DMS 273 treated with DMSO at 0.1 percent for 48 hours (cell line): Measurements from ENCODE around the gene BCS1L.

Source experiments
- DNase-seq: peaks from one replicate; lab custom pipeline; 2025; lab: John Stamatoyannopoulos, UW

BCS1L gene

DNA sequence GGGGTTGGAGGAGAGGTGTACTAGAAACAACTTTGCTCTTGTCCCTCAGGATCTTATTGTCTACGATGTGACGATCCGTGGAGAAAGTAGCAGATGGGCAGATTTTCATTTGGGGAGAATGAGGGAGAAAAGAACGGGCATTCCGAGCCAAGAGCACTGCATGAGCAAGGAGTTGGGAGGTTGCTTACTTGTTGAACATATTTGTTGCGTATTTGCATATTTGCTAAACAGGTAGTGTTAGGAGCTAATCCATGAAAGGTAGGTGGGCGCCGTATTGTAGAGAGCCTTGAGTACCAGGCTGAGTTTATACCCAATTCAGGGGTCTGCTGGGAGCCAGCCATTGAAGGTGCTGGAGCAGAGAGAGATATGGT lies 490 bp downstream of the BCS1L start:
- DNase-seq = no peak

DNA sequence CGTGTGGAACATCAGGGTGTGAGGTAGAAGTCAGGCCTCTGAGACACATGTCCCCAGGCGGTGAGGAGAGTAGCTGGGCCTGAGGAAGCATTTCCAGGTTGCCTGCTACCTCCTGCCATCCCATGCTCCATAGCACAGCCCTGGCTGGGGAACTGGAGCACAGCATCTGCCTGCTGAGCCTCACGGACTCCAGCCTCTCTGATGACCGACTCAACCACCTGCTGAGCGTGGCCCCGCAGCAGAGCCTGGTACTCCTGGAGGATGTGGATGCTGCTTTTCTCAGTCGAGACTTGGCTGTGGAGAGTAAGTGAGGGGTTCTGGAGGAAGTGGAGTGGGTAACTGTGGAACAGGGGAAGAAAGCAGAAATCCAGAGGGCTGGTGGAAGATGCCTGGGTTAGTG lies 2.9 kb downstream of the BCS1L start:
- DNase-seq = no peak

DNA sequence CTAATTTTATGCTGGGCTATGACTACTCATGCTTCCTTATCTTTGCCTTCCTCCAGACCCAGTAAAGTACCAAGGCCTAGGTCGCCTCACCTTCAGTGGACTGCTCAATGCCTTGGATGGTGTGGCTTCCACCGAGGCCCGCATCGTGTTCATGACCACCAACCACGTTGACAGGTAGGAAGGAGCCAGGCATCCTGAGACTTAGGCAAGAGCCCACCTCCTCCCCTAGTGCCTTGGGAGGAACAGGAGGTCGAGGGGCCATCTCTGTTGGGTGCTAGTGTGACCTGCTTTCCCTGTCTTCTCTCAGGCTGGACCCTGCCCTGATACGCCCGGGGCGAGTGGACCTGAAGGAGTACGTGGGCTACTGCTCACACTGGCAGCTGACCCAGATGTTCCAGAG lies 3.3 kb downstream of the BCS1L start:
- no peak for DNase-seq

- DNase-seq = no peak
Measured at GRCh38 chr2:218663901-218664300, 4.4 kb downstream of the BCS1L start.

- no peak for DNase-seq
Measured at GRCh38 chr2:218664653-218665052, 5.2 kb downstream of the BCS1L start.

DNA sequence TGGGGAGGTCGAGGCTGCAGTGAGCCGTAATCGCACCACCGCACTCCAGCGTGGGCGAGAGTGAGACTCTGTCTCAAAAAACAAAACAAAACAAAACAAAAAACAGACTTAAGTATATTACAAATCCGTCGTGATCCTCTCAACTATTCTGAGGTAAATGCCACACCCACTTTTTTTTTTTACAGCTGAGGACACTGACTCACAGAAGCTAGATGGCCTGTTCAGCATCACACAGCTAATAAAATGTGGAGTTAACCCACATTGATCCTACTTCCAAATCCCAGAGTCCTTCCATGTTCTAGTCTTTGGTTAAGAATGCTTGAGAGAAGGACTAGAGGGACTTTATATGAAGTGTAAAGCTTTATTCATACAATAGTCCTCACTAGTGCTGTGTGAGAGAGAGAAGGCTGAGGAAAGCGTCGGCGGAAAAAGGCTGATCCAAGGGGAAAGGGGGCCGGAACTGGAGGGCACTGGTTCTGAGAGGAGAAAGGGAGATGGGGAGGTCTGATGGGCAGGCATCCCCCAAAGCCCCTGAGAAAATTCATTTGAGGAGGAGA lies 11.7 kb downstream of the BCS1L start:
- DNase-seq = no peak

DNA sequence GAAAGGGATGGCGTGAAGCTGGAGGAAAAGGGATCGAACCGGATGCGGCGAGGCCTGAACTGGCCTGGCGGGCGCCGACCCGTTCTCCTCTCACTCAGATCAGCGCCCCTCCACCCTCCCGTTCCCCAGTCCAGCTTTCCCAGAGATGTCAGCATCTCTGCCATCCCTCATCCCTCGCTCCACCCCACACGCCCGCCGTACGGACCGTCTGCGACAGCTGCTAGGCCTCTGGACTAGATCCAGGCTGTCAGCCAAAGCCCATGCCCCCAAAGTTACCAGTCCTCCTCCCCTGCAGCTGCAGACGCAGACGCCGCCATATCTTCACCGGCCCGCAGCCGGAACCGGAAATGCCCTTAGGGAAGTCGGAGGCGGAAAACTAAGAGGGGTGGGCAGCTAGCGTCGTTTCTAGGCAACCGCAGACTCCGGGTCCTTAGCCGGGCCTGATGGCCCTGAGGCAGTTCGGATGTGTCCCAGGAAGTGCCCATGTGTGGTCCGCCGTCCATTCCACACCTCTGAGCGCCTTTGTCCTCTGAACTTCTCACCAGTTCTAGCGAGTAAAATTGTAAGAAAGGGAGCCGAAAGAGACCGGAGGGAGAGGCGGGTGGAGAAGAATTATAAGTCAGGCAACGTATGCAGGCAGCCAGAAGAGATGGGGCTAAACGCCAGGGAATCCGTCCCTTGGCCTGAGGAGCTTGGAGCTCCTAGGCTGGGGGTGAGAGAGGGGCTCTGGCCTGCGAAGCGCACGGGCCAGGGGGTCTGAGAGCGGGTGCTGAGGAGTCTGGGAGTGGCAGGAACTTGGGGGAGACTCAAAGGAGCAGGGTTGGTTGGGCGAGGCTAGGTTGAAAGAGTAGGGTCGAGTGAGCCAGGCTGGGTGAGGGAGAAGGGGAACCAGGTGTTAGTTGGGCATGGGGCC lies 12.4 kb downstream of the BCS1L start, which contains the start of the genes RNF25 and STK36:
Gene RNF25, minus strand, starts transcription at position 349 of the 913 bp plus-strand sequence. Its CDS starts 32 bp downstream, at position 317.
Gene STK36, plus strand, starts transcription at position 433 of the 913 bp plus-strand sequence. CDS start 744 bp downstream, outside the sequence.
- DNase-seq = peak; percentile 86

- DNase-seq = no peak
Measured at GRCh38 chr2:218679119-218679518, 19.6 kb downstream of the BCS1L start.

DNA sequence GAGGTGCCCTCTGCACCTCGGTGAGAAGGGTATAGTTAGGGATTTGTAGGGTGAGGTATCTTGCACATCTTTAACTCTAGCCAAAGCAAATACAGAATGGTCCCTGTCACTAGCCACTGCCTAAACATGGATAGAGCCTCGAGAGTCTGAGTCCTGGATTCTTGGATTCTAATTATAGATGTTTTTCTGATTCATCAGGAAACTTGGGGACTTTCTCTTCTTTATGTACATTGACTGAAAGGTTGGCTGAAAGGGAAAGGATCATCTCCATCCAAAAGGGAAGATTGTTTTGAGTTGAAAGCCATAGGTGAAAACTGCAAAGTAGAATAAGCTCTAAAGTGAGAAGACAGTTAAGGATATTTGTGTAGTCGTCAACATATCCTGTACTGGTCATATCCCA lies 20.6 kb downstream of the BCS1L start:
- DNase-seq = no peak

- DNase-seq = peak; percentile 46
Measured at GRCh38 chr2:218687400-218688060, 28.0 kb downstream of the BCS1L start.

DNA sequence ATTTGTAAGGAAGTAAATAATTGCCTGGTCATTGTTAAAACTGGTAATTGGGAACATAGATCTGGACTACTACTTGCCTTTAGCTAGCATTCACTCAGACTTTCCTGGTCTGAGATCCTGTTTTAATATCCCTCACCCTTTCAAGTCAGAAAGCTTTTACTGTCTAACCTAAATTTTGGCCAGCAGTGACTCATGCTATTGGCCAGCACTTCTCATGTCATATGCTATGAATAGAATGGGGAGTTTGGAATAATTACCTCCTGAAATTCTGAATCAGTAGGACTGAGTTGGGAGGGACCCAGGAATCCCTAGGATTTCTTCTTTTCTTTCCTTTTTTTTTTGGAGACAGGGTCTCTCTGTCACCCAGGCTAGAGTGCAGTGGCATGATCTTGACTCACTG lies 31.8 kb downstream of the BCS1L start:
- DNase-seq = no peak

DNA sequence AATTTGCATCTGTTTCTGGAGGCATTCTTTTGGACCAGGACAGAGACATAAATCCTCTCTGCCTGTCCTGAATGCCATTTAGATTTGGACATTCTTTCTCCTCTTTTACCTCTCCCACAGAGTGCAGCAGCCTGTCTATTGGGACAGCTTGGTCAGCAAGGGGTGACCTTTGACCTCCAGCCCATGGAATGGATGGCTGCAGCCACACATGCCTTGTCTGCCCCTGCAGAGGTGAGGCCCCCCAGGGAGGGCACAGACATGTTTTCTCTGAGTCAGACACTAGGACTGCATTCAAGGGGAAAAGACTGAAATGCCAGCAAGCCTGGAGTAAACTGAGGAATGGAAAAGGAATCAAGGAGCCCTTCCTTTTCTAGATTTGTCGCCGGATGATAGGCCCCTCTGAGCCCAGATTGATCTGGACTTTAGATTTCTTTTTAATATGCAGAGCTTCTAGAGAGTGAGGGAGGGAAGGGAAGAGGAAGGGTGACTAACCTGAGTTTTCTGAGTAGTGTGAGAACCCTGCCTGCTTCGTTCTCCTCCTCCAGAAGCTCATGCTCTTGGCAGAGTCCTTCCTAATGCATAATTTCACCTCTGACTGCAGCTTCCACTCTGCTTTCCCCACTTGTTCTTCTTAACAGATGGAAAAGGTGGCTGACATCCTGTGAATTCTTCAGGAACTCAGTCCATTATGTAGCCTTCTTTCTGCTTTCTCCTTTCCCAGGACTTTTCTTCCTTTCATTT lies 35.1 kb downstream of the BCS1L start:
- no peak for DNase-seq

GRCh38 chr2:218698885-218699284 lies 39.4 kb downstream of the BCS1L start:
- DNase-seq = no peak

- no peak for DNase-seq
Measured at GRCh38 chr2:218701806-218702205, 42.3 kb downstream of the BCS1L start.

GRCh38 chr2:218703341-218703740 lies 43.9 kb downstream of the BCS1L start:
- no peak for DNase-seq

- DNase-seq = no peak
Measured at GRCh38 chr2:218708086-218708485, 48.6 kb downstream of the BCS1L start.

GRCh38 chr2:218709908-218710307 lies 50.4 kb downstream of the BCS1L start:
- DNase-seq = no peak

DNA sequence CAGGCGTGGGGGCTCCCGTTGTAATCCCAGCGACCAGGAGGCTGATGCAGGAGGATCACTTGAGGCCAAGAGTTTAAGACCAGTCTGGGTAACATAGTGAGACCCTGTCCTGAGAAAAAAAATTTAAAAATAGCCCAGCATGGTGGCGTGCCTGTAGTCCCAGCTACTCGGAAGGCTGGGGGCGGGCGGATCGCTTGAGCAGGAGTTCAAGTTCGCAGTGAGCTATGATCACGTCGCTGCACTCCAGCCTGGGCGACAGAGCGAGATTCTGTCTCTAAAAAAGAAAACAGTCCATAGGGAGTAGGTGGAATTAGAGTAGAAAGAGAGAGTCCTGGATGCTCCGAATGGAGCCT lies 50.8 kb downstream of the BCS1L start:
- no peak for DNase-seq

GRCh38 chr2:218710687-218711549 lies 51.4 kb downstream of the BCS1L start, which contains the start of gene TTLL4:
TSS of gene TTLL4 (plus strand) at chr2:218710835. CDS start at chr2:218737677, 26,842 bp downstream.
- DNase-seq = peak; percentile 89

DNA sequence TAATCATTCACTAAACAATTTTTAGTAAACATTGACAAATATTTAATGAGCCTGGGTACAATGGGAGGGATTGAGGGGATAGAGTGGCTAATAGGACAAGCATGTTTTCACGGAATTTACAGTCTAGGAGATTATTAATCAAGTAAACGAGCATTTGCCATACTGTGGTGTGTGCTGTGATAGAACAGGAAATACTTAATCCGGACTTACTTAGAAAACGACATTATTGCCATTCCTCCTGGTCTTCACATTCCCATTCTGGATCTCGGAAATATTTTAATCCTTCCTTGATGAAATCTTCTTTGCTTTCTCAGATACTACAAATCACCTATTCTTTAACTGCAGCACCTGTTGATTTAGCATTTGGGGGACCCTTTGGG lies 52.1 kb downstream of the BCS1L start:
- DNase-seq = no peak
